Suprapubic skin (tissue), 4 donors: ENCODE results near the gene TMEM245. TPM values are rescaled to one million over a fixed set of nuclear protein-coding genes. Genes with fewer than 3 reads are reported as not detected.

Source experiments
- DNase-seq, 2 donors: peaks; one replicate each; pipeline ENCODE4 v3.0.0-alpha.2; 2019; ENCODE audit warnings: low spot score in 2 of 2
- H3K27ac ChIP-seq: fragments of 200-600 bp; sonication (generic); one replicate; pipeline ENCODE4 v1.5.1; 2019
- H3K27me3 ChIP-seq: fragments of 200-600 bp; sonication (generic); one replicate; pipeline ENCODE4 v1.5.1; 2019
- H3K36me3 ChIP-seq: fragments of 200-600 bp; sonication (generic); one replicate; pipeline ENCODE4 v1.5.1; 2019
- H3K4me1 ChIP-seq: fragments of 200-600 bp; sonication (generic); one replicate; pipeline ENCODE4 v1.5.1; 2019
- H3K4me3 ChIP-seq: fragments of 200-600 bp; sonication (generic); one replicate; pipeline ENCODE4 v1.5.1; 2019; ENCODE audit warnings: mild to moderate bottlenecking
- H3K9me3 ChIP-seq: fragments of 200-600 bp; sonication (generic); one replicate; pipeline ENCODE4 v1.5.1; 2019
- CTCF ChIP-seq, 2 donors: fragments of 200-600 bp in 1 of 2; fragments of 450-650 bp in 1 of 2; sonication (generic) in 1 of 2; IDR thresholded peaks; one replicate each; pipeline ENCODE4 v1.5.1; 2016 to 2019; ENCODE audit warnings: antibody characterized with exemption in 2 of 2, mild to moderate bottlenecking in 1 of 2, moderate library complexity in 1 of 2
- EP300 ChIP-seq: sonication (generic); formaldehyde crosslinking; IDR thresholded peaks from one replicate; pipeline ENCODE4 v1.6.1; 2017; ENCODE audit warnings: antibody characterized with exemption
- POLR2A ChIP-seq, 2 donors: fragments of 450-650 bp; IDR thresholded peaks; one replicate each; pipeline ENCODE4 v1.6.1; 2017; ENCODE audit warnings: antibody characterized with exemption in 2 of 2, mild to moderate bottlenecking in 2 of 2, moderate library complexity in 2 of 2
- POLR2AphosphoS5 ChIP-seq, 3 donors: sonication (generic); formaldehyde crosslinking; IDR thresholded peaks; one replicate each; pipeline ENCODE4 v1.6.1; 2017; ENCODE audit warnings: antibody characterized with exemption in 3 of 3
- WGBS: methylation state at CpG from one replicate; pipeline ENCODE4 v1.1.5; 2018; 5-methylcytosine and 5-hydroxymethylcytosine counted together
- total RNA-seq, 4 donors: library from RNA; depleted of rRNA; stranded (reverse); fragments of >200 nt; gene quantifications; one replicate each; pipeline ENCODE4 v1.1.0, GENCODE V29; 2016

Gene TMEM245
- total RNA-seq, 4 donors from 2014 or later: 38.6 to 58.9 (median 54.3) TPM

DNA sequence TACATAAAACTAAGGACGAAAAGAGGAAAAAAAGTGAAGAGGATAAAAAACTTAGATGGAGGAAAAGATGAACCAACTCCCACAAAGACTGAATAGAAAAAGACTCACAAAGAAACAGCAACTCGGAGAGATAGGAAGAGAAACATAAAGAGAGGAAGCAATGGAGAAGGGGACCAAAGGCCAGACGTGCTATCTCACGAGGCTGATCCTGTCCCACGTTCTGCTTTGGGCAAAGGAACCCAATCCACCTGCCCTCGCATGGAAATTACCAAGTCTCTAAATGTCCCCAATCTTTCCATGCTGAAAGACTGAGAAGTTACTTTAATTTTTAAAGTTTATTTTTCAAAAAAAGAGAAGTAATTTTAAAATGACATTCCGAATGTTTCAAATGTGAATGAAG is 36.6 kb downstream of the TMEM245 start:
- WGBS: 86% methylated on average over 7 of the region's 7 CpGs
- no peak for DNase-seq
- TF ChIP-seq CTCF (IDR thresholded peaks at IDR 0.05): no peak
- TF ChIP-seq POLR2A (IDR thresholded peaks at IDR 0.05): no peak
- no peak for TF ChIP-seq POLR2AphosphoS5 (IDR thresholded peaks at IDR 0.05)
- Histone ChIP-seq H3K4me3 (no peak overlapping the region), H3K4me1 (no peaks in the 10 kb centered on the region), H3K36me3 (peaks cover 29% of the 10 kb centered on the region), H3K9me3 (no peaks in the 10 kb centered on the region), H3K27me3 (no peaks in the 10 kb centered on the region), H3K27ac (no peak overlapping the region)

DNA sequence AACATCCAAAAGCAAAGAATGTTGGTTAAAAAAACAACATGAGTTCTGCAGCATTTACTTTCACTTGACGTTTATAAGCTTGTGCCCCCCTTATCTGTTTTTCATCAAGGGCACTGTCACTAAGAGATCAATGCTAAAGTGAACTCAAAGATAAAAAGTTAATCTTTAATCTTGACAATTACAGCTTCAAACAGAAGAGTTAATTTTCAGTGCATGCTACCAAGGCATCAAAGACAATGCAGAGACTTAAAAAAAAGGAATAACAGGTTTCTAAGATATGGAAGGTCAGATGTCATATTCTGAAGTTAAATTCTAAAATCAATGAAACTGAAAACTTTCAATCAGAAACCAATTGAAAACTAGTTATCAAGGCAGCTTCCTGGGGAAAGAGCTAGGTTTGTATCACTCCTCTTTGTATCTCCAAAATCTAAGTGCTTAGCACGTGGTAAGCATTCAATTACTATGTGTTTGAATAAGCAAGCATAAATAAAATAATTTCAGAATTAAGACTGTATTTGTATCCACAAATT is 37.6 kb downstream of the TMEM245 start:
- 66% methylated on average over 2 of the region's 2 CpGs for WGBS
- H3K27ac ChIP-seq: no peak overlapping the region

GRCh38 chr9:109074236-109074889 is 45.4 kb downstream of the TMEM245 start:
- no peaks in the 10 kb centered on the region for H3K4me1 ChIP-seq
- peaks cover 59% of the 10 kb centered on the region for H3K36me3 ChIP-seq
- TF ChIP-seq CTCF (IDR thresholded peaks at IDR 0.05) (no peak), POLR2A (IDR thresholded peaks at IDR 0.05) (no peak)
- H3K27ac ChIP-seq: no peak overlapping the region
- 91% methylated on average over 7 of the region's 7 CpGs for WGBS
- DNase-seq: no peak
- H3K9me3 ChIP-seq: no peaks in the 10 kb centered on the region
- no peaks in the 10 kb centered on the region for H3K27me3 ChIP-seq
- no peak overlapping the region for H3K4me3 ChIP-seq

More for the DNA sequence above, 37.6 kb downstream of the TMEM245 start:
- Histone ChIP-seq H3K27me3 (no peaks in the 10 kb centered on the region), H3K4me1 (no peaks in the 10 kb centered on the region), H3K4me3 (no peak overlapping the region), H3K9me3 (no peaks in the 10 kb centered on the region), H3K36me3 (peaks cover 27% of the 10 kb centered on the region)
- TF ChIP-seq POLR2A (IDR thresholded peaks at IDR 0.05): no peak
- no peak for DNase-seq

DNA sequence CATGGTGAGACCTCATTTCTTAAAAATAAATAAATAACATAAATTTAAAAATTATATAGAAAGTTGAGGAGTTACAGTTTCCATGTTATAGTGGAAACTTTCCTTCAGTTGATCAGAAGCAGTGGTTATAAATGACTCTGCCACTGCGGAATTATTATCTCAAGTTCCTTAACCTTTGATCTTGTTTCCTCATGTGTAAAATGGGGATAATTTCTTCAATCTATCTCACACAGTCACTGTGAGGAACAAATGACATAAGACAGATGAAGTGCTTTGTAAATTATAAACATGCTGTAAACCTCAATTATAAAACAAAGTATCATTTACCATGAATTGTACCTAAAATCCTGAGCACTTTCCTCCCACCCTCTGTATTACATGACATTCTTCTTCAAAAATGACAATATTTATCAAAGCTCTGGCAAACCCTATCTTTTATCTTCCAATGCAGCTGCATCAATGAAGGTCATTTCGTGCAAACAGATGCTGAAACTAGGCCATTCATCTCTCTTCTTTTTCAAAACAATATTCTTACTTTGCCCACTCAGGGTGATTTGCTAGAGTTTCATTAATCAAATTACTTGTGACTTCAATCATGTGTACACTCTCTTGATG is 46.8 kb downstream of the TMEM245 start:
- 86% methylated on average over 2 of the region's 2 CpGs for WGBS
- peaks cover 61% of the 10 kb centered on the region for H3K36me3 ChIP-seq
- no peak for TF ChIP-seq EP300
- TF ChIP-seq POLR2A (IDR thresholded peaks at IDR 0.05): no peak
- no peak for TF ChIP-seq CTCF (IDR thresholded peaks at IDR 0.05)
- no peak for TF ChIP-seq POLR2AphosphoS5 (IDR thresholded peaks at IDR 0.05)
- H3K4me3 ChIP-seq: no peak overlapping the region
- no peaks in the 10 kb centered on the region for H3K4me1 ChIP-seq
- no peaks in the 10 kb centered on the region for H3K9me3 ChIP-seq
- no peak for DNase-seq
- H3K27ac ChIP-seq: no peak overlapping the region
- no peaks in the 10 kb centered on the region for H3K27me3 ChIP-seq

GRCh38 chr9:109072133-109072692 is 47.5 kb downstream of the TMEM245 start:
- H3K27ac ChIP-seq: no peak overlapping the region
- peaks cover 67% of the 10 kb centered on the region for H3K36me3 ChIP-seq
- H3K9me3 ChIP-seq: no peaks in the 10 kb centered on the region
- no peaks in the 10 kb centered on the region for H3K27me3 ChIP-seq
- no peak for TF ChIP-seq CTCF (IDR thresholded peaks at IDR 0.05)
- no peak for TF ChIP-seq POLR2AphosphoS5 (IDR thresholded peaks at IDR 0.05)
- no peak for TF ChIP-seq POLR2A (IDR thresholded peaks at IDR 0.05)
- no peak for TF ChIP-seq EP300
- no peak for DNase-seq
- no peaks in the 10 kb centered on the region for H3K4me1 ChIP-seq
- H3K4me3 ChIP-seq: no peak overlapping the region
- WGBS: 88% methylated on average over 8 of the region's 8 CpGs
